ENCODE measurements around the gene NFATC2.

DNA sequence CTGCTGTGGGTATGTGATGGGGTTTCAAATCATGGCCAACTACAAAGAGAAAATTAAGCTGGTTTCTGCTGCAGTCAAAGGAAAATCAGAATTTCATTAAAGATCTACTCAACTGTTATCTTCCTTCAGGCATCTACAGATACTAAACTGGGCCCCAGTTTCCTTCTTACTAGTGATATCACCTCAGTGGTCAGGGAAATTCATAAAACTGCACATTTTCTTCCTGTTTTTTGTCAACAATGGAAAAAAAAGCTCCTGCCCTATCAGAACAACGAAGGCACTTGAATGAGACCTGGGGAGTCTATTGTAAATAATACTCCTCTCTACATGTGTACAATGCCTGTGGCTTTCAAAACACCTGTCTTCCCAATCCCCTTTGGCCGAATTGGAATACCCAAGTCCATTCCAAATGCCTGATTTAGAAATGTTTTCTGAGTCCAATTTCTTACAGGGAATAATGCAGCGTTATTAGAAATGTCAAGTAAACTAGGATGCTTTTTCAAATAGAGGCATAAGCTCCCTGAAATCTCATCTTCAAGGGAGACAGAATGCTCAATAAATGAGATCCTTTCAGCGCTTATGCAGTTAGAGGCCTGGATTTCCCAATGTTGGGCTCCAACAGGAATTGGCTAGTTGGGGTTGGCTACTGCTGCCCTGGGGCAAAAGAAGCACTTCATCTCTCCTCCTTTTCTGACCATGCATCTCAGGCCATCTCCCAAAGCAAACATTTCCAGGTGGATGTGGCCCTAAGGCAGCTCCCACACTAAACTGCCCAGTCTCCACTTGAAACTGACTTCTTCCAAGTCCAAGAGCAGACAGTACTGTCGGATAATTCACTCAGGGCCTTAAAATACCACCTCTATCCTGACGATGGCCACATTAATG, 143.3 kb downstream of the NFATC2 start:
- TF ChIP-seq, protein P1, sequence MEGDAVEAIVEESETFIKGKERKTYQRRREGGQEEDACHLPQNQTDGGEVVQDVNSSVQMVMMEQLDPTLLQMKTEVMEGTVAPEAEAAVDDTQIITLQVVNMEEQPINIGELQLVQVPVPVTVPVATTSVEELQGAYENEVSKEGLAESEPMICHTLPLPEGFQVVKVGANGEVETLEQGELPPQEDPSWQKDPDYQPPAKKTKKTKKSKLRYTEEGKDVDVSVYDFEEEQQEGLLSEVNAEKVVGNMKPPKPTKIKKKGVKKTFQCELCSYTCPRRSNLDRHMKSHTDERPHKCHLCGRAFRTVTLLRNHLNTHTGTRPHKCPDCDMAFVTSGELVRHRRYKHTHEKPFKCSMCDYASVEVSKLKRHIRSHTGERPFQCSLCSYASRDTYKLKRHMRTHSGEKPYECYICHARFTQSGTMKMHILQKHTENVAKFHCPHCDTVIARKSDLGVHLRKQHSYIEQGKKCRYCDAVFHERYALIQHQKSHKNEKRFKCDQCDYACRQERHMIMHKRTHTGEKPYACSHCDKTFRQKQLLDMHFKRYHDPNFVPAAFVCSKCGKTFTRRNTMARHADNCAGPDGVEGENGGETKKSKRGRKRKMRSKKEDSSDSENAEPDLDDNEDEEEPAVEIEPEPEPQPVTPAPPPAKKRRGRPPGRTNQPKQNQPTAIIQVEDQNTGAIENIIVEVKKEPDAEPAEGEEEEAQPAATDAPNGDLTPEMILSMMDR (IDR thresholded peaks at IDR 0.05), result no peak
- no peak for TF ChIP-seq POLR2A (IDR thresholded peaks at IDR 0.05)
